Measurements from ENCODE around the gene FAM83C.
"Not testable (repeated sequence)": the region's sequence is repeated elsewhere in the genome, so short reads cannot be mapped to it uniquely, and the experiment has no call there.

FAM83C gene

GRCh38 chr20:35318502-35319157 lies 26.4 kb upstream of the FAM83C start:
- no peak for DNase-seq (ENCODE audit: low read depth)

- no peak for DNase-seq (ENCODE audit: low read depth)
Measured at GRCh38 chr20:35317416-35318210, 25.4 kb upstream of the FAM83C start.

GRCh38 chr20:35316086-35316485 lies 23.9 kb upstream of the FAM83C start:
- no peak for DNase-seq (ENCODE audit: low read depth)

GRCh38 chr20:35315632-35316020 lies 23.4 kb upstream of the FAM83C start:
- not testable (repeated sequence) for DNase-seq (ENCODE audit: low read depth)

GRCh38 chr20:35314816-35315631 lies 22.8 kb upstream of the FAM83C start:
- DNase-seq (ENCODE audit: low read depth): peak; percentile 62

GRCh38 chr20:35312318-35312717 lies 20.1 kb upstream of the FAM83C start:
- DNase-seq (ENCODE audit: low read depth): peak; percentile 49

GRCh38 chr20:35311822-35312221 lies 19.6 kb upstream of the FAM83C start:
- DNase-seq (ENCODE audit: low read depth): no peak

- DNase-seq (ENCODE audit: low read depth): no peak
Measured at GRCh38 chr20:35311409-35311808, 19.2 kb upstream of the FAM83C start.

- peak; percentile 86 for DNase-seq (ENCODE audit: low read depth)
Measured at GRCh38 chr20:35307666-35308653, 15.7 kb upstream of the FAM83C start.

- no peak for DNase-seq (ENCODE audit: low read depth)
Measured at GRCh38 chr20:35306931-35307517, 14.8 kb upstream of the FAM83C start.

GRCh38 chr20:35305682-35306556 lies 13.7 kb upstream of the FAM83C start:
- DNase-seq (ENCODE audit: low read depth): peak; percentile 99

- DNase-seq (ENCODE audit: low read depth): no peak
Measured at GRCh38 chr20:35304956-35305355, 12.7 kb upstream of the FAM83C start.

GRCh38 chr20:35303735-35304491 lies 11.7 kb upstream of the FAM83C start:
- peak; percentile 71 for DNase-seq (ENCODE audit: low read depth)

GRCh38 chr20:35303382-35303734 lies 11.1 kb upstream of the FAM83C start:
- no peak for DNase-seq (ENCODE audit: low read depth)

- DNase-seq (ENCODE audit: low read depth): no peak
Measured at GRCh38 chr20:35302421-35303335, 10.5 kb upstream of the FAM83C start.

GRCh38 chr20:35301426-35301825 lies 9.2 kb upstream of the FAM83C start:
- DNase-seq (ENCODE audit: low read depth): no peak

GRCh38 chr20:35300469-35301262 lies 8.4 kb upstream of the FAM83C start:
- no peak for DNase-seq (ENCODE audit: low read depth)
